ENCODE data around the gene HRK. TPM values are rescaled to one million over a fixed set of nuclear protein-coding genes. Genes with fewer than 3 reads are reported as not detected.
A peak's percentile ranks its signal among the peaks of the same experiment; 100 is the strongest.

The HRK gene
- total and polyA plus RNA-seq, 9 donors = under 0.01 to 0.30 (median 0.15) TPM; not detected in 3

DNA sequence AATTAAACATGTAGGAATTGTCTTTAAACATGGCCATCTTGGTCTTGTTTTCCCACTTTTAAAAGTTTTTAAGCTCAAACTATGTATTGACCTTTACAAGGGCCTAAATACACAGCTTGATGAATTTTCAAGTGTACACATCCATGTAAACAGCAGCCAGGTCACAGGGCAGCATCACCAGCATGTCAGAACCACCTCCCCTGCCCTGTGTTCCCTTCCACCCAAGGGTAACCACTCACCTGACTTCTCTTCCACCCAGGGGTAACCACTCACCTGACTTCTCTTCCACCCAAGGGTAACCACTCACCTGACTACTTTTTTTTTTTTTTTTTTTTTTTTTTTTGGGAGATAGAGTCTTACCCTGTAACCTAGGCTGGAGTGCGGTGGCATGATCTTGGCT is 34.1 kb upstream of the HRK start:
- H3K4me3 ChIP-seq = no peak overlapping the region
- H3K27ac ChIP-seq = no peak overlapping the region
- no peaks in the 10 kb centered on the region for H3K9me3 ChIP-seq
- DNase-seq = no peak
- H3K4me1 ChIP-seq (ENCODE audit: insufficient read depth) = peaks cover 6% of the 10 kb centered on the region
- TF ChIP-seq, protein P1, sequence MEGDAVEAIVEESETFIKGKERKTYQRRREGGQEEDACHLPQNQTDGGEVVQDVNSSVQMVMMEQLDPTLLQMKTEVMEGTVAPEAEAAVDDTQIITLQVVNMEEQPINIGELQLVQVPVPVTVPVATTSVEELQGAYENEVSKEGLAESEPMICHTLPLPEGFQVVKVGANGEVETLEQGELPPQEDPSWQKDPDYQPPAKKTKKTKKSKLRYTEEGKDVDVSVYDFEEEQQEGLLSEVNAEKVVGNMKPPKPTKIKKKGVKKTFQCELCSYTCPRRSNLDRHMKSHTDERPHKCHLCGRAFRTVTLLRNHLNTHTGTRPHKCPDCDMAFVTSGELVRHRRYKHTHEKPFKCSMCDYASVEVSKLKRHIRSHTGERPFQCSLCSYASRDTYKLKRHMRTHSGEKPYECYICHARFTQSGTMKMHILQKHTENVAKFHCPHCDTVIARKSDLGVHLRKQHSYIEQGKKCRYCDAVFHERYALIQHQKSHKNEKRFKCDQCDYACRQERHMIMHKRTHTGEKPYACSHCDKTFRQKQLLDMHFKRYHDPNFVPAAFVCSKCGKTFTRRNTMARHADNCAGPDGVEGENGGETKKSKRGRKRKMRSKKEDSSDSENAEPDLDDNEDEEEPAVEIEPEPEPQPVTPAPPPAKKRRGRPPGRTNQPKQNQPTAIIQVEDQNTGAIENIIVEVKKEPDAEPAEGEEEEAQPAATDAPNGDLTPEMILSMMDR (IDR thresholded peaks at IDR 0.05) = no peak
- TF ChIP-seq EP300 (IDR thresholded peaks at IDR 0.05) (no peak), POLR2A (IDR thresholded peaks at IDR 0.05) (no peak)
- intact Hi-C loops (cut with DNase I) = no loop called here
- H3K36me3 ChIP-seq = no peaks in the 10 kb centered on the region
- WGBS, 3 donors = 97 to 100% (median 100%) methylated on average over 1 of the region's 1 CpG
- H3K27me3 ChIP-seq = no peaks in the 10 kb centered on the region

GRCh38 chr12:116910645-116911451 is 29.6 kb upstream of the HRK start, which contains the start of gene FBXW8:
TSS of gene FBXW8 (plus strand) at chr12:116910950. CDS start at chr12:116911038, 88 bp downstream.
- peak; percentile 57 to 84 (median 69) for DNase-seq
- intact Hi-C loops (cut with DNase I) = no loop called here
- H3K36me3 ChIP-seq = no peaks in the 10 kb centered on the region
- no peaks in the 10 kb centered on the region for H3K27me3 ChIP-seq
- no peaks in the 10 kb centered on the region for H3K9me3 ChIP-seq
- peak within 1 kb of the TSS; percentile 69 for H3K4me3 ChIP-seq
- peak; percentile 11 for TF ChIP-seq POLR2A (IDR thresholded peaks at IDR 0.05)
- TF ChIP-seq, protein P1 (IDR thresholded peaks at IDR 0.05) = no peak
- 0 to 1% (median 0%) methylated on average over 55 to 81 of the region's 82 CpGs for WGBS, 3 donors
- peak within 1 kb of the TSS; percentile 33 to 81 for H3K27ac ChIP-seq
- peaks cover 4% of the 10 kb centered on the region for H3K4me1 ChIP-seq (ENCODE audit: insufficient read depth)

GRCh38 chr12:116910280-116910644 is 29.0 kb upstream of the HRK start:
- intact Hi-C loops (cut with DNase I) = no loop called here
- DNase-seq = no peak
- Histone ChIP-seq H3K27ac (no peak overlapping the region), H3K9me3 (no peaks in the 10 kb centered on the region), H3K4me3 (peak overlapping the region; percentile 69), H3K36me3 (no peaks in the 10 kb centered on the region), H3K4me1 (ENCODE audit: insufficient read depth) (peaks cover 2% of the 10 kb centered on the region), H3K27me3 (no peaks in the 10 kb centered on the region)
- WGBS, 3 donors = 56 to 60% (median 56%) methylated on average over 4 of the region's 4 CpGs
- no peak for TF ChIP-seq POLR2A (IDR thresholded peaks at IDR 0.05)
- TF ChIP-seq, protein P1 (IDR thresholded peaks at IDR 0.05) = no peak
- TF ChIP-seq EP300 (IDR thresholded peaks at IDR 0.05) = no peak

- Histone ChIP-seq H3K9me3 (no peaks in the 10 kb centered on the region), H3K4me1 (ENCODE audit: insufficient read depth) (no peaks in the 10 kb centered on the region), H3K36me3 (no peaks in the 10 kb centered on the region), H3K27me3 (no peaks in the 10 kb centered on the region), H3K4me3 (no peak overlapping the region), H3K27ac (no peak overlapping the region)
- intact Hi-C loops (cut with DNase I) = no loop called here
- WGBS, 3 donors = 83 to 84% (median 83%) methylated on average over 4 of the region's 4 CpGs
- DNase-seq = no peak
- TF ChIP-seq, protein P1 (IDR thresholded peaks at IDR 0.05) = no peak
- TF ChIP-seq POLR2A (IDR thresholded peaks at IDR 0.05) (no peak), EP300 (IDR thresholded peaks at IDR 0.05) (no peak)
Measured at GRCh38 chr12:116906285-116906684, 25.0 kb upstream of the HRK start.
